ENCODE data around the gene MARCKSL1.
"Not testable (repeated sequence)": the region's sequence is repeated elsewhere in the genome, so short reads cannot be mapped to it uniquely, and the experiment has no call there.

Gene MARCKSL1

GRCh38 chr1:32289256-32289655 lies 46.8 kb downstream of the MARCKSL1 start:
- no peak for DNase-seq (ENCODE audit: low read depth)

GRCh38 chr1:32286763-32287162 lies 49.3 kb downstream of the MARCKSL1 start:
- DNase-seq (ENCODE audit: low read depth): no peak

GRCh38 chr1:32285658-32286057 lies 50.4 kb downstream of the MARCKSL1 start:
- DNase-seq (ENCODE audit: low read depth): no peak

- not testable (repeated sequence) for DNase-seq (ENCODE audit: low read depth)
These were observed 51.3 kb downstream of the MARCKSL1 start for GRCh38 chr1:32284777-32285176.

Data from activated T-cell treated with anti-CD3 and anti-CD28 coated beads for 48 hours (primary cell).